ENCODE results near the gene ROCK2. TPM values are rescaled to one million over a fixed set of nuclear protein-coding genes. Genes with fewer than 3 reads are reported as not detected.

The ROCK2 gene
- total and polyA plus RNA-seq, 9 donors = 13.2 to 71.9 (median 47.7) TPM

DNA sequence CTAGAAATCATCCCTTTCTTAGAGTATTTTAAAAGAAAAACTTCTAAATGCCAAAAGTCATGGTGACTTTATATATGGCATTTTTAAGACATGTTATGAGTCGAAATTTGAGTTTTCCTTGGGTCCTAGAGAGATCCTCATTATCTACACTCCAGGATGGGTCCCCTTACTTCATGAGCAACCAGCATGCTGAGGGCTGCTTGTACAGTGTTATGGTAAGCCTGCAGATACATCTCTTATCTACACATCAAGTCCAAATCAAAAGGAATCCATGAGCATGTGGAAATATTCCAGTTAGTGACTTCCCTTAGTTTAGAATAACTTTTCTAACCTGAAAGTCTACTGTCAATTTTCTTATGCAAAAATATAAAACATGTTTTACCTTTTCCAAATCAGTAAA, 130.5 kb downstream of the ROCK2 start:
- H3K4me3 ChIP-seq = no peak overlapping the region
- no peak for DNase-seq
- no peaks in the 10 kb centered on the region for H3K4me1 ChIP-seq (ENCODE audit: insufficient read depth)
- WGBS, 3 donors = 90 to 96% (median 94%) methylated on average over 1 of the region's 1 CpG
- H3K9me3 ChIP-seq = no peaks in the 10 kb centered on the region
- H3K36me3 ChIP-seq = no peaks in the 10 kb centered on the region
- intact Hi-C loops (cut with DNase I) = loop anchor here in 1 of 4 donors (10.0 kb wide), 1 partner anchor 79 kb away; a partner anchor contains a TSS
- no peaks in the 10 kb centered on the region for H3K27me3 ChIP-seq
- TF ChIP-seq EP300 (IDR thresholded peaks at IDR 0.05) (no peak), POLR2A (IDR thresholded peaks at IDR 0.05) (no peak)
- TF ChIP-seq, protein P1, sequence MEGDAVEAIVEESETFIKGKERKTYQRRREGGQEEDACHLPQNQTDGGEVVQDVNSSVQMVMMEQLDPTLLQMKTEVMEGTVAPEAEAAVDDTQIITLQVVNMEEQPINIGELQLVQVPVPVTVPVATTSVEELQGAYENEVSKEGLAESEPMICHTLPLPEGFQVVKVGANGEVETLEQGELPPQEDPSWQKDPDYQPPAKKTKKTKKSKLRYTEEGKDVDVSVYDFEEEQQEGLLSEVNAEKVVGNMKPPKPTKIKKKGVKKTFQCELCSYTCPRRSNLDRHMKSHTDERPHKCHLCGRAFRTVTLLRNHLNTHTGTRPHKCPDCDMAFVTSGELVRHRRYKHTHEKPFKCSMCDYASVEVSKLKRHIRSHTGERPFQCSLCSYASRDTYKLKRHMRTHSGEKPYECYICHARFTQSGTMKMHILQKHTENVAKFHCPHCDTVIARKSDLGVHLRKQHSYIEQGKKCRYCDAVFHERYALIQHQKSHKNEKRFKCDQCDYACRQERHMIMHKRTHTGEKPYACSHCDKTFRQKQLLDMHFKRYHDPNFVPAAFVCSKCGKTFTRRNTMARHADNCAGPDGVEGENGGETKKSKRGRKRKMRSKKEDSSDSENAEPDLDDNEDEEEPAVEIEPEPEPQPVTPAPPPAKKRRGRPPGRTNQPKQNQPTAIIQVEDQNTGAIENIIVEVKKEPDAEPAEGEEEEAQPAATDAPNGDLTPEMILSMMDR (IDR thresholded peaks at IDR 0.05) = no peak
- no peak overlapping the region for H3K27ac ChIP-seq

DNA sequence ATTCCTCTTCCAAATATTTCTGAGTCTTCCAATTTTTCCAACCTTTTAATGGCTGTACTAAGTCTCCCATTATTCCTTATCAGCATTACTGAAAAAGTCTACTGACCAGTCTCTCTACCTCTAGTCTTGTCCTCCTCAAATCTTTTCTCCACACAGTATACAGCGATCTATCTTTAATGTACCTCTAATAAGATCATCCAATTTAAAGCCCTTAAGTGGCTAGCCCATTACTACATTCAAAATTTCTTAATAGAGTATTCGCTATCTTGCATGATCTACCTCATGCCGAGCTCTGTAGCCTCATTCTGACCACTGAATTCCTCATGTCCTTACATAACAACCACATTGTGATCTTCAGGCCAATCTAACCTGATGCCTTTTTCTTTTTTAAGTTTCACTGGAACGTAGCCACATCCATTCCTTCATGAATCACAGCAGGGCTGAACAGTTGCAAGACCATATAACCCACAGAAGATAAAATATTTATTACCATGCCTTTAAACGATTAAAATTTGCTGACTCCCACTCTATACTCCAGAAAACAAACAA, 131.3 kb downstream of the ROCK2 start:
- WGBS, 3 donors = 82 to 86% (median 83%) methylated on average over 5 of the region's 5 CpGs
- Histone ChIP-seq H3K27ac (no peak overlapping the region), H3K4me3 (no peak overlapping the region), H3K27me3 (no peaks in the 10 kb centered on the region), H3K9me3 (no peaks in the 10 kb centered on the region), H3K36me3 (no peaks in the 10 kb centered on the region), H3K4me1 (ENCODE audit: insufficient read depth) (no peaks in the 10 kb centered on the region)
- no peak for DNase-seq
- TF ChIP-seq, protein P1 (IDR thresholded peaks at IDR 0.05) = no peak
- no peak for TF ChIP-seq POLR2A (IDR thresholded peaks at IDR 0.05)
- TF ChIP-seq EP300 (IDR thresholded peaks at IDR 0.05) = no peak
- intact Hi-C loops (cut with DNase I) = loop anchor here in 1 of 4 donors (10.0 kb wide), 1 partner anchor 78 kb away; a partner anchor contains a TSS

DNA sequence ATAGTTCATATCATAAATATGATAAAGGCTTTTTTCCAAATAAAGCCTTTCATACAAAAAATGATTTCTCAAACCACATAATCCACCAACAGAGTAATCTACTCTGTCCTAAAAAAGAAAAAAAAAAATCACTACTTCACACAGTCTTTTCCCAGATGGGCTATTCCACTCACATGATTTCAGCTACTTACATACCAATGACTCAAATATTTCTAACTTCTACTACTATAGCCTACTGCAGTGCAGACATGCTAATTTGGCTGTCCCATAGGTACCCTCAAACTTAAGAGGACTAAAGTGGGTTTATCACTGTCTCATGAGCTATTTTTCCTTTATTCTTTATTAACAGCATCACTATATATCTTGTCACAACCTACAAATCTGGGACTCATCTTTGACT, 131.8 kb downstream of the ROCK2 start:
- no peak overlapping the region for H3K27ac ChIP-seq
- no peaks in the 10 kb centered on the region for H3K36me3 ChIP-seq
- DNase-seq = no peak
- intact Hi-C loops (cut with DNase I) = loop anchor here in 1 of 4 donors (10.0 kb wide), 1 partner anchor 78 kb away; a partner anchor contains a TSS
- H3K9me3 ChIP-seq = no peaks in the 10 kb centered on the region
- H3K4me3 ChIP-seq = no peak overlapping the region
- TF ChIP-seq EP300 (IDR thresholded peaks at IDR 0.05) = no peak
- no peak for TF ChIP-seq POLR2A (IDR thresholded peaks at IDR 0.05)
- TF ChIP-seq, protein P1 (IDR thresholded peaks at IDR 0.05) = no peak
- H3K27me3 ChIP-seq = no peaks in the 10 kb centered on the region
- H3K4me1 ChIP-seq (ENCODE audit: insufficient read depth) = no peaks in the 10 kb centered on the region

DNA sequence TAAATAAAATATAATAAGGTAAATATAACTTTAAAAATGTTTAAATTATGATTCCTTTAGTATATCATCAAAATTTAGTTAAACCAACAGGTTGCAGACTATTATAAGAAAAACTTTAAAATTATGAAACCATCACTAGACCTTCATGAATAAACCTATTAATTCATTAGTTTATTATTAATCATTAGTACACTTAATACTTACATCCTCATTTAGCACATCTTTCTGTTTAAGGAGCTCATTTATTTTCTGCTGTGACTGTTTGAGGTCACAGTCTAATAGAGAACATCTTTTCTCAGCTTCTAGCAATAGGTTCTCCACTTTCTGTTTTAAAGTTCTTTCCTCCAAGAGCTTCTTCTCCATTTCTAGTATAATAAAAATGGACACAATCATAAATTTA, 136.4 kb downstream of the ROCK2 start:
- Histone ChIP-seq H3K27me3 (no peaks in the 10 kb centered on the region), H3K4me1 (ENCODE audit: insufficient read depth) (no peaks in the 10 kb centered on the region), H3K36me3 (no peaks in the 10 kb centered on the region), H3K9me3 (no peaks in the 10 kb centered on the region), H3K4me3 (no peak overlapping the region), H3K27ac (no peak overlapping the region)
- TF ChIP-seq EP300 (IDR thresholded peaks at IDR 0.05) (no peak), POLR2A (IDR thresholded peaks at IDR 0.05) (no peak)
- TF ChIP-seq, protein P1 (IDR thresholded peaks at IDR 0.05) = no peak
- intact Hi-C loops (cut with DNase I) = no loop called here
- DNase-seq = no peak
